Vagina (tissue), 2 donors: ENCODE results near the gene TRMT44.

Experiments used
- POLR2A ChIP-seq, 2 donors: fragments of 450-650 bp; IDR thresholded peaks; one replicate each; pipeline ENCODE4 v1.6.1; 2017; ENCODE audit warnings: antibody characterized with exemption in 2 of 2, mild to moderate bottlenecking in 2 of 2, moderate library complexity in 2 of 2
- POLR2AphosphoS5 ChIP-seq, 2 donors: sonication (generic); formaldehyde crosslinking; IDR thresholded peaks; one replicate each; pipeline ENCODE4 v1.9.0; 2017; ENCODE audit warnings: antibody characterized with exemption in 2 of 2, mild to moderate bottlenecking in 2 of 2, low read depth in 1 of 2; ENCODE audit not compliant: insufficient read depth in 1 of 2
- TF ChIP-seq, protein P1 (sequence below), 3 experiments: fragments of 450-650 bp in 2 of 3; fragments of 200-600 bp in 1 of 3; sonication (generic) in 1 of 3; IDR thresholded peaks; one replicate each; pipeline ENCODE4 v1.5.1; 2017 to 2019; ENCODE audit warnings: antibody characterized with exemption in 3 of 3, mild to moderate bottlenecking in 2 of 3, moderate library complexity in 2 of 3

DNA sequence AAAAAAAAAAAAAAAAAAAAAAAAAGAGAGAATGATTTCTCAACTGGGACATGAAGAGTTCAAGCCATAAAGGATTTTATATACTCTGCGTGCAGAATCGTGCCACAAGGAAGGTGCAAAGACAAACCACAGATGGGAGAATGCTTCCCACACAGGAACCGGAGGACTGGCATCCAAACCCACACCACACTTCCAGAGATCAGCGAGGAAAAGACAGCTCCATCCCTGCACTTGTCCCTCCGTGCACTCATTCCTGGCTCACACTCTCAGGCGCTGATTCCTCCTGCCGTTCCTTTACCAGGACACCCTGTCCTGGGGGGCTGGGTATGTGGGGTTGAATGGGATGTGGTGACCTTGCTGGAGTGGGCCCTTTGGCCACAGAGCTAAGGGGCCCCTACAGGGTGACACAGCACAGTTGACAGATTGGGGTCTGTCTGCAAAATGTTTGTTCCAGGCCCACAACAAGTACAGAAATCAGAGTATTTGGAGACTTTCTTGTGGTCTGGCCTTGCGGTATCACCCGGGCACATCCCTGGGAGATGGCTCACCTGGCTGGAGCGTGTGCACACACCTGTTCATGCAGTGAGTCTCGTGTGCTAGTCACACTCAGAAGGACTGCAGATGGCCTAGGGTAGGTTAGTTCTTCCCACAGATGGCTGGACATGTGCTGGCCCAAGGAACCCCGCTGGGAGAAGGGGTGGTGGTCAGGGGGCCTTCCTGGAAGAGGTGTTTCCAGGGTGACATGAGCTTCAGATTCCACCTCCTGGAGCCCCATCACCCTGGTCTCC lies 84.2 kb downstream of the TRMT44 start:
- TF ChIP-seq, protein P1, sequence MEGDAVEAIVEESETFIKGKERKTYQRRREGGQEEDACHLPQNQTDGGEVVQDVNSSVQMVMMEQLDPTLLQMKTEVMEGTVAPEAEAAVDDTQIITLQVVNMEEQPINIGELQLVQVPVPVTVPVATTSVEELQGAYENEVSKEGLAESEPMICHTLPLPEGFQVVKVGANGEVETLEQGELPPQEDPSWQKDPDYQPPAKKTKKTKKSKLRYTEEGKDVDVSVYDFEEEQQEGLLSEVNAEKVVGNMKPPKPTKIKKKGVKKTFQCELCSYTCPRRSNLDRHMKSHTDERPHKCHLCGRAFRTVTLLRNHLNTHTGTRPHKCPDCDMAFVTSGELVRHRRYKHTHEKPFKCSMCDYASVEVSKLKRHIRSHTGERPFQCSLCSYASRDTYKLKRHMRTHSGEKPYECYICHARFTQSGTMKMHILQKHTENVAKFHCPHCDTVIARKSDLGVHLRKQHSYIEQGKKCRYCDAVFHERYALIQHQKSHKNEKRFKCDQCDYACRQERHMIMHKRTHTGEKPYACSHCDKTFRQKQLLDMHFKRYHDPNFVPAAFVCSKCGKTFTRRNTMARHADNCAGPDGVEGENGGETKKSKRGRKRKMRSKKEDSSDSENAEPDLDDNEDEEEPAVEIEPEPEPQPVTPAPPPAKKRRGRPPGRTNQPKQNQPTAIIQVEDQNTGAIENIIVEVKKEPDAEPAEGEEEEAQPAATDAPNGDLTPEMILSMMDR (IDR thresholded peaks at IDR 0.05), result no peak
- TF ChIP-seq POLR2AphosphoS5 (IDR thresholded peaks at IDR 0.05; ENCODE audit: insufficient read depth in 1 of 2, low read depth in 1 of 2) (no peak), POLR2A (IDR thresholded peaks at IDR 0.05) (no peak)
